HG02840 (cell line): Measurements from ENCODE around the gene JMJD1C.

Source experiments
- ATAC-seq: cut with Tn5 transposase; IDR thresholded peaks from one replicate; pipeline ENCODE4 v1.9.1; 2021; ENCODE audit warnings: mild to moderate bottlenecking, moderate library complexity, moderate number of reproducible peaks; ENCODE audit not compliant: unreplicated experiment, low FRiP score

The JMJD1C gene

DNA sequence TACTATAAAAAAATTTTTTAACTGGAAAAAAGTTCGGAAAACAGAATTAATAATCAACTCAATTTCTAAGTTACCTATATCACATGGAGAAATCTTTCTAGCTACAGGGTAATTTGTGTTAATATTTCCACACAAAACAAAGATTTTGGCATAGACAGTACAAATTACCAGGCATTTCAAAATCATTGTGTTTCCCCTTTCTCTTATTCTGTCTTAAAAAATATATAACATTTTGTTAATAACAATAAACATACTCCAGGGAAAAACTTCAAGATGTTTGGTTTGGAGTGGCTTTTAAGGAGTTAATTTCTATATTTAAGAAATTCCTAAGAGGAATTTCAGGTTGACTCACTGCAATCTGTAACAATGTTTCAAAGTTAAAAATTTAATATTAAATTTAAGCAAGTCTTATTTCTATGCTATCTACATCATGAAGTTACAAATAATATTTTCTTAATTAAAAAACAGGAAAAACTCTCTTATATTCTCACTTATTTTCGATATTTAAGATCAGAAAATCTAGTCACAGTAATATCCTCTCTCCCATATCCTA is 200.0 kb downstream of the JMJD1C start:
- no peak for ATAC-seq

DNA sequence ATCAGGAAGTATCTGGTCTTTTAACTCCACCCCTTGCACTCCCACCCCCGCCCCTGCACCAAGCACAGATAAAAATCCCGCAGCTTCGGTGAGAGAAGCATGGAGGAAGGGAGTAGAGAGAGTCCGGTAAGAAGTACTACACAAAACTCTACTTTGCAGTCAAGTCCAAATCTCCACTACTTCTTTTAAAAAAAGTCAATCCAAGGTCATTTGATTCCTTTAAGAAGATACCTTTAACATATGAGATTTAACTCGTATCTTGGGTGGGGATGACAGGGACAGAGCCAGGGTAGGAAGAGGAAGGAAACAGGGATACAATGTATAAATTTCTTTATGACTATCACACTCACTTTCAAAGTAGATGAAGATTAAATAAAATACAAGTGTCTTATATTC is 200.6 kb downstream of the JMJD1C start:
- ATAC-seq, result no peak

DNA sequence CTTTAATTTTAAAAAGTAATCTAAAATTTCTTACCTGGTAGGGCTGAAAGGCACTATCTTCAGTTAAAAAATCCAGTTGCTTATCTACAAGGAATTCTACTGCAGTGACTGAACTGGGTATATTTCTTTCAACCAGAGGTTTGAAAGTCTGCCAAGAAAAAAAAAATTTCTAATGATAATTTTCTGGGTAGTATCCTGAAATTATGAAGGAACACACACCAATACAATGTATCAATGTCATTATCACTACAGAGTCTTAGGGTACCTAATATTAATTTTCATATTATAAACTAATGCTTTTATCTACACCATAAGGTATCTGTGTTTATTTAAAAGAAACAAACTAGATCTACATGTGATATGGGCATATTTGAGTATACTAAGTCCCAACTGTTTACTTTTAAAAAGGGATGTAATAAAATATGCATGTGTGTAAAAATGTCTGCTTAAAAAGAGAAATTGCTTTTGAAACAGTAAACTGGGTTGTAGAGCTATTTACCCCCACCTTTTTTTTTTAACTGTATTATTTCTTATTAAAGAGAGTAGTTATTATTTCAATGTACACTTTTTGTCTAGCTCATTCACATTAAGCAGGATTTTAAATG is 201.1 kb downstream of the JMJD1C start:
- no peak for ATAC-seq

DNA sequence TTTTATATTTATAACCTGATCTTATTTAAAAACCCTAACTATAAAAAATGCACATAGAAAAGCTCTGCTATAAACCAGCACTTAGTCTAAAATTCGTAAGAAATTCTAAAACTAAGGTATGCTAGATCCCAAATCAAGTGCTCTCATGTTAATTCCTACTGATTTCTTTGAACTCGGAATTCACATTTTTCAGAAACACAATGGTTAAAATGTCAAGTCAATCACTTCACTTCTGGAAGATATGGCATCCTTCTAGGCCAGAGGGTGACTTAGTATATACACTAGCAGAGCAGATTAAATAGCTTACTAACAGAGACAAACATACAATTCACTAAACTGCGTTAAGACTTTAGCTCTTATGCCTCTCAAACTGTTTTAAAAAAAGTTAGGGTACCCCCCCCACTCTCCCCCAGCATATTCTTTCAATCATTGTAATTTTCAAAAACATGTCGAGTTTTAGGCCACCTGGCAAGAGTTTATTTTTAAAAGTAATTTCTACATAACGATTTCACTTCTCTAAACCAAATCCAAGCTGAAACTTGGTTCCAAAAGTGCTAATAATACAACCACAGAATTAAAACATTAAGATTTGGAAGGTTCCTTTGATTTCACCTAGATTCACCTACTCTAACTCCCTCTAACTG is 203.2 kb downstream of the JMJD1C start:
- ATAC-seq, result no peak

DNA sequence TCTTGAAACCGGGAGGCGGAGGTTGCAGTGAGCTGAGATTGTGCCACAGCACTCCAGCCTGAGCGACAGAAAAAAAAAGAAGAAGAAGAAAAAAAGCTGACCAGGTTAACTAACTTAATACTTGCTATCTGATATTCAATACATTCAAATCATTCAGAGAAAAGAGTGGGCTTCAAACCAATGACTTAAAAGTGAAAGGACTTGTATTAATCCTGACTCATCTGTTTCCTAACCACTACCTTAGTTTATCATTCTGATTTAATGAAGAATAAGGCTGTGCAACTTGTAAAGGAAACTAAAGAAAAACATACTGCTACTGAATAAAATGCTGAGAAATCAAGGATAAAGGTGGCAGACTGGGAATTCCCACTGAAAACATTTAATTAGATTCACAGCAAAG is 204.3 kb downstream of the JMJD1C start:
- ATAC-seq, result no peak

DNA sequence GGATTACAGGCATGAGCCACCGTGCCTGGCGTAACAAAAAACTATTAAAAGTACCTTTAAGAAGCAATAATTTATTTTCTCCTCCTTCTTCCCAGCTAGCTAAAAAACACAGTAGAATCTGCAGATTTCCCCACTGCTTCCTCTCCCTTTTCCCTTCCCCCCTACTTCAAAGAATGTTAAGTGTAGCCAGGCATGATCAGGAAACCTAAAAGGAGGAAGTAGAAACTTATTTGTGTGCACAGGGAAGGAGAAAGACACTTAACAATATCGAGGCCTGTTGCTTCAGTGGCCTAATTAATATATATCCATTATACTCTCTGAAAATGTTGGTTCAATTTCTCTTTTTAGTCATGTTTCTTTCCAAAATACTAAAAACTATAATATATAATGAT is 204.9 kb downstream of the JMJD1C start:
- no peak for ATAC-seq

DNA sequence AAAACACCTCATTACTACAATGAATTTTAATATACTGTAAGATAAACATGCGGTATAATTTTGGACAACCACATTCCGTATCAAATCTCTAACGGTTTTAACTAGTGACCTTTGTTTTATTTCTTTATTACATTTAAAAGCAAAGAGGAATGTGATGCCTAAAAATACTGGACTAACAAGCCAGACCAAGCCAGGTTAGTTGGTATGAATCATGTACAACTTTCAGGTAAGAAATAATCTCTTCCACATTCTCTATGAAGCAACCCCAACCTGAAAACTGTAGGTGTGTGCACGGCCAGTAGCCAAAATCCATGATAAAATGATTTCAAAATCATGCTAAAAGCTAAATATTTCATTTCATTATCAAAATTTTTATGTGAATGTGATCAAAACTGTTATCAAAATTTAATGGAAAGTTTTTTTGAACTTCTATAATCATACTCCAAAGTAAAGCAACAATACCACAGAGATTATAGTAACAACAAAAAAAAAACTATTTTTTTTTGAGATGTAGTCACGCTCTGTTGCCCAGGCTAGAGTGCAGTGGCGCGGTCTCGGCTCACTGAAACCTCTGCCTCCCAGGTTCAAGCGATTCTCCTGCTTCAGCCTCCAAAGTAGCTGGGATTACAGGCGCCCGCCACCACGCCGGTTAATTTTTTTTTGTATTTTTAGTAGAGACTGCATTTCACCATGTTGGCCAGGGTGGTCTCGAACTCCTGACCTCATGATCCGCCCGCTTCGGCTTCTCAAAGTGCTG is 205.5 kb downstream of the JMJD1C start:
- no peak for ATAC-seq

DNA sequence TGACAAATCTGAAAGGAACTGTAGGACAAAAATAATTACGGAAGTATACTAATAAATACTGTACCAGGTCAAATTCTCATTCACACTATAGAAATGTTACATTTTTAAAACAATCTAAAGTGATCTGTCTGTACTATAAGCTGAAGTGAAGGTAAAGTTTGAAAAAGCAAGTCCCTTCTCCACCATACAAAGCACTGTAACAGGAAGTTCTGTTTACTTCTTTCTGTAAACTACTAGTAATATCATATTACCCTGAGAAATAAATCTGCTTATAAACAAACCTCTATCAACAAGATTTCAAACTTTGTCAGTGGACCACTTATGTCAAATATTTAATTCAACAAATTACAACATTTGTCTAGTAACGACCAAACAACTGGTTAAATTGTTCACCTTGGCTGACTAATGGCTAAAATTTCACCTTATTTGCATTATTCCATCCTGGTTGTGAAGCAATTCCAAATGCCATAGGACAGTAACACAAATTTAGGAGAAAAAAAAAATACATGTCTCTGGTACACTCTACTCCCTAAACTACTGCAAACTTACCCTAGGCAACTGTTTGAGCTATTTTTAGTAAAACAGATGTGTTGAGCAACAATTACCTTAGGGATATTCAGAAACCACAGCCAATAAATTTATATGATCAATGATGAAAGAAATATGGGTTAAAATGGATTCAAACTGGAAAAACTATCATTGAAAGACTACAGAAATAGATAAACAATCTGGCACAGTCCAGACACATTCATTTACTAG is 206.7 kb downstream of the JMJD1C start:
- ATAC-seq, result no peak

DNA sequence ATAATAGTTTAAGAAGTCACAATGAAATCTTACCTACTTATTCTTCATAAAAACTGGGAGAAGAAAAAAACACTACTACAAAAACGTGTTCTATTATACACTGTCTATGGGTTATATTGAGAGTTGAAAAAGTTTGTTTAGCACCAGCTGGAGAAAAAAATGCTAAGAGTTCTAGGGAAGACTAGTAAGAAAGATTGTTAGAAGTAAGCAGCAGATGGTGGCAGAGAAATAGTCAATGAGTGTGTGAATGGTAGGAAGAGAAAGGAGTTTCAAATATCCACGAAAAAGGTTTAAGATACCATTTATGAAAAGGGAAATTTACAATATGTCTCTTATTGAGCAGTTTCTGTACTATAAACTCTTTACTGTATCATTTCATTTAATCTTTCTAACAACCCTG is 208.0 kb downstream of the JMJD1C start:
- no peak for ATAC-seq

DNA sequence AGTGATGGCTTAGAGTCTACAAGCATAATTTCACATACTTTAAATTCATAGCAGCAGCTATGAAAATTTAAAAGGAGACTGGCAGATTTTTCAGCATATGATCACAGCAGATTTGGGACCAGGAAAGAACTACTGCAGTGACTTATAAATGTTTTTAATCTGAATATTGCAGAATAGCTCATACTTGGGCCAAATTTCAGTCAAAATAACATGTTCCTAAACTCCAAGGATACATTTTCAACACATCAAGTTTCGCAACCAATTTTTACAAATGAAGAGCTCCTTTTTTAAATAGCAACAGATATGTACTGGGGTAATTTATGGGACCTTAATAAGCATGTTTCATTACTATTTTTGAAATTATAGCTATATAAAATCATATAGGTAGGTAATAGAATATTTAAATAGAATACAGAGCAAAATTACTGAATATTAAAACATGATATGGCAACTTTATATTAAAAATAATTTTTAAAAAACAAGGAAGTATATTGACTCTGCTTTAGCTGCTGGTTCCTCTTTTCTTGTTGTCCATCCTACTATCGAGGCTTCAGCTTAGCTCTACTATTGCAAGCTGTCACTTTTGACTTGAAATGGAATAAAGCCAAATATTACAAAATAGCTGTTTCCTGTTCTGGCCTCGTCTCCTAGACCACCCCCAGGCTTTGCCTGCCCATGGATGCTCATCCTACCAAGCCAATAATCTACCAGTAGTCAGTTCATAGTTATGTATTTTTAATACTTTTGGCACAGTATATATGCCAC is 209.6 kb downstream of the JMJD1C start:
- ATAC-seq, result no peak

DNA sequence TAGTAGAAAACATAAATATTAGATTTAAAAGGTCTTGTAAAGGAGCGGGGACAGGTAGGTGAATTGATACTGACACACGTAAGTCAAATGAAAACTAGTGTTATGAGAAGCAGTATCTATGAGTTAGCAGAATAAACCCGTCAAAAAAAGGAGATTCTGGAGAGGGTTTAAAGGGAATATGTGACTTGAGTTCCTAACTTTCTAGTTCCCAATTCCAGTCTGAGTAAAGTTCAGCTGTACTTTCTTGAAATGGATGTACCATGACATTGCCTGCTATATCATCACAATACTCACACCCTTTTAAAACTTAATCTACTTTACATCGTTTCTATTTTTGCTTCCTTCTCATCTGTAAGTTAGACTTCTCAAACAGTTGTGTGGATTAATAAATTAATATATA is 210.5 kb downstream of the JMJD1C start:
- ATAC-seq, result no peak

DNA sequence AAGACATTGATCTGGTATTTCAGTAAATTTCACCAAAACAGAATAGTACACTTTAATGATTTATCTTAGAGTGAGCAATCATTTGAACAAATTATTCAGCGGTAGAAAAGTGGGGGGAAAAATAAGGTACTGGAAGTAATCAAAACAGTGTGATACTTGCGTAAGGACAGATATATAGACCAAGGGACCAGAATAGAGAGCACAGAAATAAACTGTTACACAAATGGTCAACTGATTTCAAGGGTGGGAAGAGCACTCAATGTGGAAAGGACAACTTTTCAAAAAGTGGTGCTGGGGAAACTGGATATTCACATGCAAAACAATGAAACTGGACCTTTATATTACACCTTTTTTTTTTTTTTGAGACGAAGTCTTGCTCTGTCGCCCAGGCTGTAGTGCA is 212.7 kb downstream of the JMJD1C start:
- ATAC-seq, result no peak

DNA sequence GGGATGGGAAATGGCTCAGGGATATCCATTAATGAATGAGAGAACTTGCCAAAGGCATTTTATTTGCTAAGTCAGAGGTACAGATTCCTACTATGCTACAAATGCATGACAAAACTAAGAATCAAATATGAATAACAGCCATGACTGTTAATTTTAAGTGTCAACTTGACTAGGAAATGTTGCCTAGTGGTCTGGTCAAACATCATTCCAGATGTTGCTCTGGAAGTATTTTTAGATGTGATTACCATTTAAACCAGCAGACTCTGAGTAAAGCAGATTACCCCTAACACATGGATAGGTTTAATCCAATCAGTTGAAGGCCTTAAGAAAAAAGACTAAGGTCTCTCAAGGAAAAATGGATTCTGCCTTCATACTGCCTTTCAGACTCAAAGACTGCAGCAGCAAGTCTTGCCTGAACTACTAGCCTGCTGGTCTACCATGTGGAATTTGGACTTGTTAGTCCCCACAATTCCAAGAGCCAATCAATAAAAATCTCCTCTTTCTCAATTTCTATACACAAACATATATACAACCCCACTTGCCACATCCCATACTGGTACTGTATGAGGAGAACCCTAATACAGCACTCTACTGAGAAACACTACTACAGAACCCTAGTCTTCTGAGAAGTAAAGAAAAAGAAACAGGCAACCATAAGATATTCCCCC is 213.5 kb downstream of the JMJD1C start:
- ATAC-seq, result no peak

DNA sequence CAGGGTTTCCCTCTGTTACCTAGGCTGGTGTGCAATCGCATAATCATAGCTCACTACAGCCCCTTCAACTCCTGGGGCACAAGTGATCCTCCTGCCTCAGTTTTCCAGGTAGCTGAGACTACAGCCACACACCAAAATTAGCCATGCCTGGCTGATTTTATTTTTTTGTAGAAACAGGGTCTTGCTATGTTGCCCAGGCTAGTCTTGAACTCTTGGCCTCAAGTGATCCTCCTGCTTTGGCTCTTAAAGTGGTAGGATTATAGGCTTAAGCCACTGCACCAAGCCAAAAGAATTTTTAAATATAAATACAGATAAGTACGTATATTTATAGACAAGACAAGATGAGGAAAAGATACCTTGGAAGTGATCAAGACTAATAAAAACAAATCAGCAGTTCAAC is 215.7 kb downstream of the JMJD1C start:
- no peak for ATAC-seq

DNA sequence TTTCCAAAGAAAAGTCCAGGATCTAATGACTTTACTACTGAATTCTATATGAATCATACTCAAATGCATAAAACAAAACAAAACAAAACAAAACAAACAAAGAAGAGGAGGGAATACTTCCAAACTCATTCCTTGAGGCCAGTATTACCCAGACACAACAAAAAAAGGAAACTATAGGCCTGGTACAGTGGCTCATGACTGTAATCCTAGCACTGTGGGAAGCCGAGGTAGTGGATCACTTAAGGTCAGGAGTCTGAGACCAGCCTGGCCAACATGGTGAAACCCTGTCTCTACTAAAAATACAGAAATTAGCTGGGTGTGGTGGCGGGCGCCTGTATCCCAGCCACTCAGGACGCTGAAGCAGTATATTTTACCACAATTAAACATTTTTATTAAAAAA is 218.0 kb downstream of the JMJD1C start:
- no peak for ATAC-seq

DNA sequence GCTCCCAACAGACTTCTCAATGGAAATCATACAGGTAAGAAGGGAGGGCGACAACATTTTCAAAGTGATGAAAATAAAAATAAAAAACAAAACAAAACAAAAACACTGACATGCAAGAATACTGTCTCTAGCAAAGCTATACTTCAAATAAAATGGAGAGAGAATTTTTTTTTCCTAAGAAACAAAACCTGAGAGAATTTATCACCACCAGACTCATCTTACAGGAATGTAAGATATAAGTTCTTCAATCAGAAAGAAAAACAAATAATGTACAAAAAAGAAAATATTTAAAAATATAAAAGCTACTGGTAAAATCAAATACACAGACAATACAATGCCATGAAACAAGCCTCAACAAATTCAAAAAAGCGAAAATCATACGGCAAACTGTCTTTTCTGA is 219.4 kb downstream of the JMJD1C start:
- ATAC-seq, result no peak

DNA sequence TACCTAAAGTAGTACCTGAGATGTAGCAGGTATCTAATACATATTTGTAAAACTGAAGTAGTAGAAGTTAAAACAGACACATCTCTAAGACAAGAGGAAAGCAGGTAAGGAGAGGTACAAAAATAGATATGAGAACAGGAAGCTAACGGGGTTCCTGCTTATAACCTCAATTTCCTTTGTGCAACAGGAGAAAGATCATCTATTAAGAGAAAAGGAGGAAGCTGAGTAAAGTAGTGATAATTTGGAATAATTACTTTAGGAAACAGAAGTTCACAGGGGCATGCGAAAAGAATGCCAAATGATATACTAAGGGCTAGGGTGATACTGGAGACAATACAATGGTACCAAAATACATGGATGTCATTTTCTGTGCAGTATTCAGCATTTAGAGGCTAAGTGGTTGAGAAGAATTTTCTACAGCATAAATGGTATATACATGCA is 223.9 kb downstream of the JMJD1C start:
- no peak for ATAC-seq

DNA sequence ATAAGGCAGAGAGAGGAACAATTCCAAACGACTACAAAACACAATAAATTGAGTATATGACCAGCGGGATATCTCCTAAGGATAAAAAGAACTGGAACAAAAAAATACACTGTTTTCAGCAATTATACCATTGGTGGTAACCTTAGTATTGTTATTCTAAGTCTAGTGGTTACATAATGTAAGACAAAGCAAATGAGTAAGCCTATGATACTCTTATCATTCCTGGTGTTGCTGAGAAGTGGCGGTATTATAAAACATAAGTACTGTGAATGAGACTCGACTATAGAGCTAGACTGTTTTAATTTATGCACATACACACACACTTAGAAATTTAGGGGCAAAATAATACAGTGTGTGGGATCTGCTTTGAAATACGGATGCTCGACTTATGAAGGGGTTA is 225.0 kb downstream of the JMJD1C start:
- ATAC-seq, result no peak

DNA sequence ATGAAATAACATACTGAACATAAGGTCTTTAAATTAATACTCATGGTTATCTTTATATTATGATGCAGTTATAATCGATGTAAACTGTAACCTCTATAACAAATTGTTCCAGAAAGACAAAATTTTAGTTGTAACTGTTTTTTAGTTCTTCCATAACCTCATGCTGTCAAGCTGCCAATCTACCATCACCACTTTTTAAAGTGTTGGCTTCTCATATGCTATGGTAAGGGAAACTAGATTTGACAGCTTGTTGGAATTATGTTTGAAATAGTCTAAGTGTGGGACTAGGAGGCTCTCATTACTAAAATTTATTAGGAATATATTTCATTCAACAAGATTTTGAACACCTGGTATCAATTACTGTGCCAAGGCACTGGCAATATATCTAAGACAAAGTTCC is 227.3 kb downstream of the JMJD1C start:
- no peak for ATAC-seq

DNA sequence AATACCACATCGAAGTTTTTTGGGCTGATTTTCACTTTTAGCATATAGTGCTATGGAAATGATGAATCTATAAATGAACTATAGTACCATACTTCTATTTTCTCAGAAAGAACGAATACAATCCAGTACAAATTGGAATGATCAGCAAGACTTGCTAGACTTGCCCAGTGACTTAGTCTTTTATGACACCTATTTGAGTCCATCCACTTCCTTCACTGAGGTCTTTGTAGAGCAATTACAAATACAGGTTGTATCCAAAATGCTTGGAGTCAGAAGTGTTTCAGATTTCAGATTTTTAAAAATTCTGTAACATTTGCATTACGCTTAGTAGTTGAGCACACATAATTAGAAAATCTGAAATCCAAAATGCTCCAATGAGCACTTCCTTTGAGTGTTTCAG is 228.4 kb downstream of the JMJD1C start:
- ATAC-seq, result no peak
